ENCODE measurements around the gene NUDT5. TPM values are rescaled to one million over a fixed set of nuclear protein-coding genes. Genes with fewer than 3 reads are reported as not detected.

Gene NUDT5
- total RNA-seq, 4 donors from 2014 or later = 23.0 to 31.2 (median 27.3) TPM

GRCh38 chr10:12189426-12189825 lies 6.3 kb downstream of the NUDT5 start:
- Histone ChIP-seq H3K4me3 (no peak overlapping the region), H3K27me3 (no peaks in the 10 kb centered on the region), H3K4me1 (peaks cover 2 to 36% (median 8%) of the 10 kb centered on the region in 3 donors), H3K27ac (no peak overlapping the region), H3K36me3 (peaks cover 3 to 46% of the 10 kb centered on the region in 2 donors), H3K9me3 (no peaks in the 10 kb centered on the region)
- TF ChIP-seq CTCF (IDR thresholded peaks at IDR 0.05) = no peak
- TF ChIP-seq POLR2AphosphoS5 (IDR thresholded peaks at IDR 0.05) = no peak
- TF ChIP-seq EP300 (IDR thresholded peaks at IDR 0.05) = no peak
- no peak for TF ChIP-seq POLR2A (IDR thresholded peaks at IDR 0.05)
- WGBS, 2 donors (ENCODE audit: low coverage in 1 of 2) = 93 to 95% methylated on average over 8 to 10 of the region's 10 CpGs
- ATAC-seq = no peak

GRCh38 chr10:12188656-12189055 lies 7.0 kb downstream of the NUDT5 start:
- no peak for ATAC-seq
- Histone ChIP-seq H3K4me1 (peaks cover 0 to 28% (median under 1%) of the 10 kb centered on the region in 3 donors), H3K36me3 (peaks cover 3 to 53% of the 10 kb centered on the region in 2 donors), H3K27me3 (no peaks in the 10 kb centered on the region), H3K4me3 (no peak overlapping the region), H3K9me3 (no peaks in the 10 kb centered on the region), H3K27ac (no peak overlapping the region)
- 89 to 91% methylated on average over 3 to 4 of the region's 6 CpGs for WGBS, 2 donors (ENCODE audit: low coverage in 1 of 2)
- TF ChIP-seq EP300 (IDR thresholded peaks at IDR 0.05) = no peak
- no peak for TF ChIP-seq POLR2AphosphoS5 (IDR thresholded peaks at IDR 0.05)
- no peak for TF ChIP-seq CTCF (IDR thresholded peaks at IDR 0.05)
- no peak for TF ChIP-seq POLR2A (IDR thresholded peaks at IDR 0.05)

GRCh38 chr10:12187321-12187905 lies 8.3 kb downstream of the NUDT5 start:
- no peak for TF ChIP-seq POLR2AphosphoS5 (IDR thresholded peaks at IDR 0.05)
- no peak for TF ChIP-seq POLR2A (IDR thresholded peaks at IDR 0.05)
- TF ChIP-seq CTCF (IDR thresholded peaks at IDR 0.05) = no peak
- TF ChIP-seq EP300 (IDR thresholded peaks at IDR 0.05) = no peak
- no peak overlapping the region for H3K27ac ChIP-seq

GRCh38 chr10:12186323-12186722 lies 9.4 kb downstream of the NUDT5 start:
- no peak for ATAC-seq
- WGBS, 2 donors (ENCODE audit: low coverage in 1 of 2) = 79 to 95% methylated on average over 5 to 6 of the region's 8 CpGs

More at GRCh38 chr10:12187321-12187905, 8.3 kb downstream of the NUDT5 start:
- no peaks in the 10 kb centered on the region for H3K9me3 ChIP-seq
- no peaks in the 10 kb centered on the region for H3K27me3 ChIP-seq
- H3K4me1 ChIP-seq = peaks cover 0 to 16% (median 0%) of the 10 kb centered on the region in 3 donors
- 79 to 84% methylated on average over 3 to 5 of the region's 5 CpGs for WGBS, 2 donors (ENCODE audit: low coverage in 1 of 2)
- H3K4me3 ChIP-seq = no peak overlapping the region
- peaks cover 3 to 60% of the 10 kb centered on the region in 2 donors for H3K36me3 ChIP-seq
- no peak for ATAC-seq

More at GRCh38 chr10:12186323-12186722, 9.4 kb downstream of the NUDT5 start:
- no peaks in the 10 kb centered on the region for H3K9me3 ChIP-seq
- TF ChIP-seq POLR2AphosphoS5 (IDR thresholded peaks at IDR 0.05) (no peak), CTCF (IDR thresholded peaks at IDR 0.05) (no peak), POLR2A (IDR thresholded peaks at IDR 0.05) (no peak), EP300 (IDR thresholded peaks at IDR 0.05) (no peak)
- no peak overlapping the region for H3K27ac ChIP-seq
- peaks cover 0 to 5% (median 0%) of the 10 kb centered on the region in 3 donors for H3K4me1 ChIP-seq
- H3K36me3 ChIP-seq = peaks cover 3 to 63% of the 10 kb centered on the region in 2 donors
- no peaks in the 10 kb centered on the region for H3K27me3 ChIP-seq
- H3K4me3 ChIP-seq = no peak overlapping the region

Measured in gastroesophageal sphincter (tissue), 4 donors.